Stimulated activated CD8-positive, alpha-beta memory T cell treated with anti-CD3 and anti-CD28 coated beads, Interleukin-12 subunit alpha, Interleukin-12 subunit beta, amount 100 ng/mL, for 24 hours (primary cell): ENCODE measurements around the gene VAV2.

ENCODE experiments used
- DNase-seq: peaks from one replicate; pipeline ENCODE4 v3.0.0-alpha.2; 2020; ENCODE audit errors: extremely low read depth

The VAV2 gene

DNA sequence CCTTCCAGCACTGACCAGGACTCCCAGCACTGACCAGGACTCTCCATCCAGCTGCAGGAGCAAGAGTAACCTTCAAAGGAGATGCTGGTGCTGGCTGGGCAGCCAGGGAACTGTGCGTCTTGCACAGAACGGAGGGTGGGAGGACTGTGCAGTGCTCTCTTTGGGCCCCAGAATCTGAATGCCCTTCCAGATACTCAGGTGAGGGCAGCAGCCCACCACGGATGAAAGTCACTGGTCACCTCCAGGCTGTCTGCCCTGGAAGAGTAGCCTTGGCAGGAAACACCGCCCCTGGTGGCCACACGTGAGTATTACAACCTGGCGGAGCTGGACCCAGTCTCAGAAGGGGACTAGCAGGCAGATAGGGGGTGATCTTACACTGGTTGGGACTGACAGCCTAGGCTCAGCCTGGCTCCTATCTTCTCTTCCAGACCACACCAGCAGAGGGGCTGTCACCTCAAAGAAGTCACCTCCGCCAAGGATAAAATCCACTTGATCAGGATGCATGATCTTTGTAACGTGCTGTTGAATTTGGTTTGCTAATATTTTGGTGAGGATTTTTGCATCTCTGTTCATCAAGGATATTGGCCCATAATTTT lies 249.2 kb downstream of the VAV2 start:
- peak; percentile 35 for DNase-seq

DNA sequence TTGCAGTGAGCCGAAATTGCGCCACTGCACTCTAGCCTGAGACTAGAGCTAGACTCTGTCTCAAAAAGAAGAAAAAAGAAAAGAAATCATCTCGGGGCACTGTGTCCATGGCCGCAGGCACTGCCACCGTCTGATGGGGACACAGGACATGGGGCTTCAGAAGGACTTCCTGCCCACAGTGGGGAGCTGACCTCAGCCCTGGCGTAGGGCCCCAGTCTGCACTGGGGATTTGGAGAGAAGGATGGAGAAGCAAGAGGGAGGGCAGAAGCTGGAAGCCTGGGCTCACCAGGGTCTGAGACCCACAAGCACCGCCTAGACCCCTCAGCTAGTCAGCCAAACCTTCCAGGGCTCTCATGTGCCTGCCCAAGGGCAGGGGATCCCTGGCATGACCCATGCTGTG lies 249.9 kb downstream of the VAV2 start:
- DNase-seq = no peak

DNA sequence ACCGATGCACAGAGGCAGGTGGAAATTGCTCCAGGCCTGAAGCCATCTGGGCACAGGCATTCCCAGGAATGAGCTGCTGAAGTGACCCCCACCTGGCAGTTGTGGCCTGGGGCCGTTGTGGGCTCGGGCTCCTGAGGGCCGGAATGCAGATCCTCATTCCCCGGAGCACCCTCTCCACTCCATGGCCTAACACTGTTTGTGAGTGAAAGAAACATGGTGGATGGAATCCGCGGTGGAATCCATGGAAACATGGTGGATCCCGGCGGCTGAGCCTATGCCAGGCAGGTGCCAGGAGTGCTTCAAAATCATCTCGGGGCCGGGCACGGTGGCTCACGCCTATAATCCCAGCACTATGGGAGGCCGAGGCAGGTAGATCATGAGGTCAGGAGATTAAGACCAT lies 250.4 kb downstream of the VAV2 start:
- no peak for DNase-seq

DNA sequence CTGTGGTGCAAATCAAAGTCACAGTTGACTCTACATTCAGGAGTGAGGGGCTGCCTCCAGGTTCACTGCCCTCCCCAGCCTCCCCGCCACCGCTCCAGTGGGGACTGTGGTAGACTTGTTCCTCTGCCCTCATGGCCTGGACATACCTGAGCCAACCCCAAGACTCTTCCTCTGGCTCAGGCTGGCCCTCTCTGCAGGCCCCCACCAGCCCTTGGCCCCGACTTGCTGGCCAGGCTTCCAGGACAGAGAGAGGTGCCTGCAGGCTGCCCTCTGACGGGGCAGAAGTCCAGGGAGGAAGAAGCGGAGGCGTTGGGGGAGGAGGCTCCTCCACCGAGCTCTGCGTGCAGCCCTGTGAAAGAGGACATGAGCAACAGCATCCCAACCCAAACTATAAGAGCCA lies 251.2 kb downstream of the VAV2 start:
- DNase-seq = no peak

DNA sequence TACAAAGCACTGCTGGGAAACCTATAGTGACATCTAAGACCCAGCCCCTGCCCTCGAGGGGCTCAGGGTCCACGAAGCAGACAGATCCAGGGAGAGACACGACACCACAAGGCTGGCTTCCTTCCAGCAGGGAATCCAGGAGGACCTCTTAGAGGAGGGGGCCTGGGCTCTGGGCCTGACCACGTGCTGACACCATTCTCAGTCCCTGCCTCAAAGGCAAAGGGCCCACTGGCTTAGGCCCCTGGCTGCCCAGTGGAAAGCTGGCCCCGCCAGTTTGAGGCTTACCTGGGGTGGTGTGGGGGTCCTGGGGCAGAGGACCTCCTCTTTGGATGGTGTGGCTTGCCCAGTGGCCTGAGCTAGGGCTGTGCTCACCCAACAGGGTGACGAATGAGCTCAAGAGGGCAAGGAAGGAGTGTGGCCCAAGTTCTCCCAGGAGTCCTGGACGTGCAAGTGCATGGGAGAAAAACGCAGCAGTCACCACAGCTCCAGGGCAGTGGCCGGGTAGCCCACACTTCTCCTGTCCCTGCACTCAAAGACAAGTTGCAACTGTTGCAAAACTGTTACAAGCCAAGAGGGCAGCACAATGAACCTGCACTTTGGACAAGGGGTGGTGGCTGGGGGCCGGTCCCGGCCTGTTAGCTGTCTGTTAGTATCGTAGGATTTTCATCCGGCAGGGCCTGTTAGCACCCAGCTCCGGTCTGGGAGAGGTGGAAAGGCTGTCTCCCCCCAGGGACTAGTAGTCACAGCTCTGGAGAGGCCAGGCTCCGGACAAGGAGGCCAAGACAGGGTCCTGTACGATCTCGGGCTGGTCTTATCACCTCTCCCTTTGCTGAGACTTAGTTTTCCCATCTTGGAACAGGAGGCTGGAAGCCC lies 252.5 kb downstream of the VAV2 start:
- DNase-seq = no peak

DNA sequence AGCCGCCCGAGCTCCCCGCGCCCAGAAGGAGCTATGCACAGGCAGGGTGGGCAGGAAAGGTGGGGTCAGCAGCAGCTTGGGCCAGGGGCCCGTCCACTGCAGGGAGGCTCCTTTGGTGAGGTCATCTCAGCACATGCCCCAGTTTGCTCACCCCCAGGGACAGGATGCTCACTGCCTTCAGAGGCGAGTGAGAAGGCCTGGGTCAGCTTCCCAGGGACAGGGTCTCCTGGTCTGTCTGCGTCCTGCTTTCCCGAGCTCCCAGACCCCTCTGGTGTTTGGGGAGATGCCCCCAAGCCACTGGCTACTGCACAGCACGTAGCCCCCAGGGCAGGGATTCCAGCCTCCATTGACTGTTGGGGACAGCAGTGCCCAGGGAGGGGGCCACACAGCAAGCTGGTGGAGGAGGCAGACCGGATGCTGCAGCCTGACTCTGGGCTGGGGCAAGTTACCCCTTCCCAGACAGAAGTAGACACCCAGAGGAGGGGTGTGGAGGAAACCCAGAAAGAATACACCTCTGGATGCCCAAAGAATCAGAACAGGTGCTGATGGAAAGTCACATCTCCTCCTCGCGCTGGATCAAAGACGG lies 253.4 kb downstream of the VAV2 start:
- no peak for DNase-seq

DNA sequence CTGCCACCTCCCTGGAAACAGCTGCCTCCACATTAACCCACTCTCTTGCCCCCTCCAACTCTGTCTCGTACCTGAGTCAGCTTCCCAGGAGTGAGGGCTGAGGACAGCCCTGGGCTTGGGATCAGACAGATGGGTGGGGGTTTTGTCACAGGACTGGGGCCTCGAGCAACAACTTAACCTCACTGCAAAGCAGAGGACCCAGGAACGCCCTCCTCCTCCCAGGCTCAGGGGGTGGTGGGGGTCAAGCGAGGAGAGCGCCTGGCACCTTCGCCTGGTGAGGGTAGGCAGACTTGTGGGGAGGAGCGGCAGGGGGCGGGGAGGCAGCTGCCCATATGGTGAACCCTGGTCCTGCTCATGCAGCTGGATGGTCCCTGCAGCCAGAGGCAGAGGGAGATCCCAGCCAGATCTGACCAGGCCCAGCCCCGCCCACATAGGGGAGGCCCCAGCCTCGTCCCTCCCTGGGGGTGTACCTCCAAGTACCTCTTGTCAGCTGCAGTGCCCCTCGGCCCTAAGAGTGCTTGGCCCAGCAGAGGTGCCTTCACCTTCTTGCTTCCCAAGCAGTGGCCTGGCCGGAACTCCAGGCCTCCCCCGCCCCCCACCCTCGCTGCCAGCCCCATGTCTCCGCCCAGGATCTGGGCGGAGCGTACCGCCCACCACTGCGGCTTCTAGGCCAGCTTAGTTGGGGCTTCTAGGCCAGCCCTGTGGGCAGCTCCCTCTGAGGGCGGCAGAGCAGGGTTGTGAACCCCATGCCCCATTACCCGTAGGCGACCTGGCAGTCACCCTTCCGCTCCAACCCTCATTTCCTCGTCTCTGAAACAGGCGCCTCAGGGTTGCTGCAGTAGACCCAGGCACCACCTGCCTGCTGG lies 254.1 kb downstream of the VAV2 start, which contains the start of gene SARDH:
Gene SARDH (minus strand): TSS at position 579 of the 866 bp plus-strand sequence. CDS start 4,179 bp downstream, outside the sequence.
- no peak for DNase-seq

DNA sequence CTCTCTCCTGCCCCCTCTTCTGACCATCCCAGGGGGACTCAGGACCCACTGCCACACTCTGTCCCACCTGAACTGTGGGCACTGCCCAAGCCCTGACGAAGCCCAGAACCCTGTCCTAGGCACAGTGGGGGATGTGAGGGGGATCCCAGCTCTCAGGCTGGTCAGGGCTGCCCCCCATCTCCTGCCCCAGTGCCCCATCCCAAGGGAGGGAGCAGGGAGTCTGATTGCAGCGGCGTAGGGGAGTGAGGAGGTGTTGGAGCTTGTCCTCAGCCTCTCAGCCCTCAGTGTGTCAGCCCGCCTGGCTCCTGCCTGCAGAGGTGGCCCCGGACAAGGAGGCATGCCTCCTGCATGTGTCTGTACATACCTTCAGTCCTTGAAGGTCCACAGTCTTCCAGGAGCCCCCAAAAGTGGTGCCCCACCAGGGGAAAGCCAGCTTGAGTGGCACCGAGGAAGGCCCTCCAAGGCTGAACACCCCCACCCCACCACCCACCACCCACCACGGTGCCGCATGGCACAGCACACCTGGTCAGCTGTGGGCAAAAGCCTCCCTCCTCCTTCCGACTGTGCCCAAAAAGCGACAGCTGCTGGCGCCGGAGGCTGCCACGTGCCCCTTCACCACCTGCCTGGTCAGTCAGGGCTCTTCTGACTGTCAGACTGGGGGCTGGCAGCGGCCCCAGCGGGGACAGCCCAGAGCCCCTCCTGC lies 254.9 kb downstream of the VAV2 start:
- DNase-seq = no peak

DNA sequence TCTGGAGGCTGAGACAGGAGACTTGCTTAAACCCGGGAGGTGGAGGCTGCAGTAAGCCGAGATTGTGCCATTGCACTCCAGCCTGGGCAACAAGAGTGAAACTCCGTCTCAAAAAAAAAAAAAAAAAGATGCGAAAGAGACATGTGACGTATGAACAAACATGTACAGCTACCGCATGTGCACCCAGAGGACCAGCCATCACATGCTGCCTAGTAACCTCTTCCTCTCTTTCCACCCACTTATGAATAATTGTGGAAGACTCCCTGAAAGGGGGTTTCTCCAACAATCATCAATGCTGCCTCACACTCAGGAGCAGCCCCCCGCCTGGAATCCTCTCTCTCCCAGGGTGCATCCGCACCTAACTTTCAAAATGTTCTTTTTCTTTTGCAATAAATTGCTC lies 256.2 kb downstream of the VAV2 start:
- no peak for DNase-seq

DNA sequence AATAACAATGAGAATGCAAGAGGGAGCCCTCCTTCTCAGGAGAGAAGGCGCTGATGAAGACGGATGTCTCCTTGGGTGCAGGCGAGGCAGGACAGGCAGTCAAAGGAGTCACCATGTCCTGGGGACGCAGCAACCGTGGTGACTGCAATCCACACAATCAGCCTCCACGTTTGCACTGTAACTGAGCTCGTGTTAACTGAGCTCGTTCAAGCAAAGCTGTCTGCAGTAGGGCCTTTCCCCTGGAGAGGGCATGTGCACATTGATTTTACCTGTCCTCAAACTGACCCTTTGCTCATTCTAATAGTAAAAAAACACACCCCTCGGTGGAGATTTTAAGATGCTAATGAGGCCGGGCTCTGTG lies 256.7 kb downstream of the VAV2 start:
- no peak for DNase-seq

DNA sequence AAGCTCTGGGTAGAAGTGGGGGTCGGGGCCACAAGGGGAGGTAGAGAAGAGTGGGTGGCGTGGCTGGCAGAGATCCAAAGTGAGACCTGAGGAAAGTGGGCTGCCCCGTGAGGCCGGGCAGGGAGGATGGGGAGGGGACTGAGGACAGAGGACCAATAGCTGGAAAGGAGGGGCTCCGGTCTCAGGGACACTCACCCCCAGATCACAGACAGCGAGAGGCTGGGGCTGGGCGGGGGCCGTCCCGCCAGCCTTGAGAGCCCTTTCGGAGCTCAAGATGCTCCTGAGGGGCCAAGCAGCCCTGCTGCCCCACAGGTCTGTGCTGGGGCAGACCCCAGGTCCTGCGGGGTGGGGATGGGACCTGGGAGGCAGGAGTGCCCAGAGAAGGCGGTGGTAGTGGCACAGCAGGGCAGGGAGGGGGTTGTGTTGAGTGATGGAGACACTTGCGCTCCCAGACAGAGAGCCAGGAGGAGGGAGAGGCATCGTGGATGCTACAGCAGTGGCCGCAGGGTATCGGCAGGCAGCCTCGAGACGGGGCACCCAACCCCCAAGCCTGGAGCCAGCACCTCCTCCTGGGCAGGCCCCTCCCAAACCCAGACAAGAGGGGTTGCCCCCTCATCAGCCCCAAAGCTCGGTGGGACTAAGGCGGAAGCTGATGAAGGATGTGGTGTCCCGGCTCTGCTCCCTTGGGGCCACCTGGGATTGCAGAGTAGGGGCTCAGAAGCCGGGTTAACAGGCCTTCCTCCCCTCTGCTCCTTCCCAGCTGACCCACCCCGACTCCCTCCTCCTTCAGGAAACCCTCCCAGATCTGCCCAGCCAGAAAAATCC lies 257.3 kb downstream of the VAV2 start:
- no peak for DNase-seq

DNA sequence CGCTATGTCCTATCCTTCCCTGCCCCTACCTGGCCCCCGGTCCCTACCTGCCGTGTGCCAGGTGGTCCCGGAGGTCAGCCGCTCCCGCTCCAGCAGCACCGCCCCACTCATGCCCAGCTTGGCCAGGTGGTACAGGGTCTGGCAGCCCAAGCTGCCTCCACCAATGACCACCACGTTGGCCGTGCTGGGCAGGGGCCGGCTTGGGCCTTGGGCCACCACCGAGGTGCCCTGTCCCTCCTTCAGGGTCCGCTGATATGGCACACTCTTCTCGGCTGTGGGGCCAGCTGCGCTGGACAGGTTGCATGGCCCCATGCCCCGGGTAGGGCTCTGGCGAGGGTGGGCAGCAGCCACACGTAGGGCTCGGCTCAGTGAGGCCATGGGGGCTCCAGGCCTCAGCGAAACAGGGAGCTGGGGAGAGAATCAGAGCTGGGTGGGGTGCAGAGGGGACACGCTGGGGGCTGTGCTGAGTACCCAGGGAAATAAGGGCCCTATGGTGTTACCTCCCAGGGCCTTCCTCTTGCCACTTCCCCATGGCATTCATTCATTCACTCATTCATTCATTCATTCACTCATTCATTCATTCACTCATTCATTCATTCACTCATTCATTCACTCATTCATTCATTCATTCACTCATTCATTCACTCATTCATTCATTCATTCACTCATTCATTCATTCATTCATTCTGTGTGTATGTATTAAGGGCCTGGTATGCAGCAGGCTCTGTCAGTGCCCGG lies 258.2 kb downstream of the VAV2 start:
- no peak for DNase-seq

DNA sequence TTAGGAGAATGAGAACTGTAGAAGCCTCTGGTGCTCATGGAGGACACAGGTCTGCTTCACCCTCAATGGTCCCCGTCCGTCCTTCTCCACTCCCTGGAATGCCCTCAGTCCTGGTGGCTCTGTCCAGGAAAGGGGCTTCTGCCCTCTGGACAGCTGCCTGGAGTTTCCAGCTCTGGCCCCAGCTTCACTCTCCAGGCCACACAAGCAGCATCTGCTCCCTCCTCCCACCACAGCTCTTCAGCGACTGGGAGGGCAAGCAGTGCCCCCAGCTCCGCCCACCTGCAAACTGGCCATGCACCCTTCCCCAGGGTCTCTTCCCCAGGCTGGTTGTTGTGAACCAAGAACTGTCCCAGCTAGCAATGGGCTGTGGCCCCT lies 258.7 kb downstream of the VAV2 start:
- no peak for DNase-seq

DNA sequence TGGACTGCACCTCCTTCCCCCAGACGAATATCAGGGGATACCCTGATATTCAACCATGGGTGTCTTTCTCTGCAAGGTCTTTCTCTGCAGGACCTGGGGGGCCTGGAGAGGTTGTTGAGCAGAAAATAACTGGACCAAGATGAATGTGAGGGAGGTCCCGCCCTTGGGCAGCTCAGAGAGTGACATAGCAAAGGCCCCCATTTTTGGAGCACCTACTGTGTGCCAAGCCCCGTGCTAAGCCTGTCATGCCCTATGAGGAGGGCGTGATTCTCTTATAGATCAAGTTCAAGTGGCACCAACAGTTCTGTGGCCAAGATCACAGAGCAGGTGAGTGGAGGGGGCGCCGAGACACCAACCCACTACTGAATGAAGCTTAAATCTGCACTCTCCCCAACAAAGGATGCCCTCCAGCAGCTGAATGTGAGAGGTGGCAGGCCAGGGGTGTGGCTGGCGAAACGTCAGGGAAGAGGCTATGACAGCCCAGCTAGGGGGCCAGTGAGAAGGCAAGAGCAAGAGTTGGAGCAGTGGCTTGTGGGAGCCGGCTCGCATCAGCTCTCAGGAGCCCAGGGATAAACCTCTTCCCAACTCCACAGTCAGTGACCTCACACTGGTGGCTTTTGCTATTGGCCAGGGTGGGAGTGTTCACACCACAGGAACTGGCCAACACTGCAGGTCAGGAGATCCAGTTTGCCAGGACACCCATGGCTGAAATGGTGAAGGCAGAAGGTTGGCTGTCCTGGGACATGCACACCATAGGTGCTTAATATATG lies 259.3 kb downstream of the VAV2 start:
- no peak for DNase-seq

DNA sequence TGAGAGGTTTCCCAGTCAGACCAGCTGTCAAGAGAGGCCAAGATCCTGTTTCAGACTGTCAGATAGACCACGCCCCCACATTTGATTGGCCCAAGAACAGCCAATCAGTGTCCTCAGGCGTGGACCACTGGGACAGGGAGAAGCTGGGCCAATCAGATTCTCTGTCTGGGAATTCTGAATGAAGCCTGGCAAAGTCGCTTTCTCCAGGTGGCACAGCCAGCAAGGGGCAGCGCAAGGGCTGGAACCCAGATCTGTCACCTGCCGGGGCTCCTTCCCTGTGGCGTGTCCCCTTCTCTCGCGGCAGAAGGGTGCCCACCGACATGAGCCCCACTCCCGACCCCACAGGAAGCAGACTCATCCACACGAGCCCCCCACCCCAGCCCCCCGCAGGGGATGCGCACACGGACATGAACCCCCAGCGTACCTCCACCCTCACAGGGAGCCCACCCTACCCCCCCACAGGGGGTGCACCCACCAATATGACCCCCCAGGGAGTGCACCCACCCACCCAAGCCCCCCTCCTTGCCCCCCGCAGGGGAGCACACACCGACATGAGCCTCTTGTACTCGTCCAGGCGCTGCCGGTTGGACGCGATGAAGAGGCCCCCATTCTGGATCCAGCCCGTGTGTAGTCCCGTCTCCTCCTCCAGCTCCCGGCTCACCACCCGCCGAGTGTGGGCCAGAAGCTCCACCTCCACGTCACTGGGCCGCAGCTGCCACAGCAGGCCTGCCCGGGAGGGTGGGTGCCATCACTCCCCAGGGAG lies 260.1 kb downstream of the VAV2 start:
- DNase-seq = no peak

DNA sequence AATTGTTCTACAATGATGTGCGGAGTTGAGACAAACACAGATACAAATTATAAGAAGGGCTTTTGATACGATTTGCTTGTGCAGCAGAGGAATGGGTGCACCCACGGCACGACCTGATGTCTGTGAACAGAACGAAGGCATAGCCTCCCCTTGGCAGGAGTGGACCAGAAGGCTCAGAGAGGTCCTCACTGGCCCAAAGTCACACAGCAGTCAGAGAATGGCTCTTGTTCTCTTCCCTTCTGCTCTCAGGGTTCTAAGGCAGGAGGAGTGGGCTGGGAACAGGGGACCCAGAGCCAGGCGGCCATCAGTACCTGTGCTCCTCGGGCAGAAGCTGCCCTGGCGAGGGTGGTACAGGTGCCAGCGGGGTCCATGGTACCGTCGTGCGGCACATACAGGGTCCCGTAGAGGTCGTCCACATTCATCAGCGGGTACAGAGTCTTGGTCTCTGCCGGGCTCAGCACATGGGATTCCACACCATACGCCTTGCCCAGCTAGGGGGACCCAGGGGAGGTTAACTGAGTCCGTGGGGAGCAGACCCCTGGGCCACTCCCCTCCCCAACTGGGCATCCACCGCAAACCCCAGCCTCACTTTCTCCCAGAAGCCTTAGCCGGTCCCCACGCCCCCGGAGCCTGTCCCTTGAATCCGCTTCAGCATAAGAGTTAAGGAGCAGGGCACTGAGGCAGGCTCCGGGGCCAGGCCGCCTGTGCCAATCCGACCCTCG lies 261.0 kb downstream of the VAV2 start:
- DNase-seq = no peak

DNA sequence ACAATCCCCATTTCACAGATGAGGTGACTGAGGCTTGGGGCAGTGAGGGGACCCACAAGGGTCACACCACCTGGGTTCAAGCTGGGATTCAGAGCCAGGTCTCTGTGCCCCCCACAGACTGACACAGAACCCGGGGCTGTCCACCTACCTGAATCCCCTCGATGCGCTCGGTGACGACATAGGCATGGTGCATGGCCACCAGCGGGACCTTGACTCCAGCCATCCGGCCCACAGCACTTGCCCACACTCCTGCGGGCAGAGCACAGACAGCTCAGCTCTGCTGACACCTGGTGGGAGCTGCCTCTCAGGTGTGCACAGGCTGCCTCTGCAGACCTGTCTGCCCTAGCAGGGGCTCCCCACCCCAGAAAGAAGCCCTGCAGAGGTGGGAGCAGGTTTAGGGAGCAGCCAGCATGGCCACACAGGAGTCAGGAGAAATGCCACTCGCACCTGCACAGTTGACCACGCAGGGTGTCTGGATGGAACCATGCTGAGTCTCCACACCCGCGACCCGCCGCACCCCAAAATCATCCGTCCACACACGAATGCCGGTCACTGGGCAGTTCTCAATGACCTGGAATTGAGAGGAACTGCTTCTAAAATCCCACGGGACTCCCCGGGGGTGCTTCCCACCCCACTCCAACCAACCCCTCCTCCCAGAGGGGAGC lies 262.4 kb downstream of the VAV2 start:
- DNase-seq = no peak
